HG02981 (cell line): ENCODE measurements around the gene FCER1G.

Experiments used
- ATAC-seq: cut with Tn5 transposase; IDR thresholded peaks from one replicate; pipeline ENCODE4 v1.9.1; 2021; ENCODE audit warnings: mild to moderate bottlenecking, moderate library complexity; ENCODE audit not compliant: unreplicated experiment

The FCER1G gene

GRCh38 chr1:161215076-161215475, at the start of gene FCER1G:
Gene FCER1G (plus strand): TSS chr1:161215295. CDS start chr1:161215322, 27 bp downstream.
- no peak for ATAC-seq

GRCh38 chr1:161165742-161166668, 49.1 kb upstream of the FCER1G start, which contains the start of gene PPOX:
Gene PPOX (plus strand): TSS chr1:161166426. CDS start chr1:161166848, 422 bp downstream.
- peak; percentile 88 for ATAC-seq

- ATAC-seq, result no peak
Measured at GRCh38 chr1:161166669-161167548, 48.2 kb upstream of the FCER1G start.

GRCh38 chr1:161168906-161169305, 46.2 kb upstream of the FCER1G start:
- ATAC-seq, result no peak

GRCh38 chr1:161171191-161171590, 43.9 kb upstream of the FCER1G start:
- ATAC-seq, result no peak

GRCh38 chr1:161171696-161172095, 43.4 kb upstream of the FCER1G start:
- no peak for ATAC-seq

- no peak for ATAC-seq
Measured at GRCh38 chr1:161172349-161172748, 42.7 kb upstream of the FCER1G start.

GRCh38 chr1:161172776-161173376, 42.2 kb upstream of the FCER1G start:
- no peak for ATAC-seq

- no peak for ATAC-seq
Measured at GRCh38 chr1:161173711-161174110, 41.4 kb upstream of the FCER1G start.

GRCh38 chr1:161174911-161175310, 40.2 kb upstream of the FCER1G start:
- ATAC-seq, result no peak

GRCh38 chr1:161175771-161176453, 39.2 kb upstream of the FCER1G start:
- ATAC-seq, result no peak

GRCh38 chr1:161176468-161177111, 38.5 kb upstream of the FCER1G start:
- no peak for ATAC-seq

GRCh38 chr1:161177112-161177935, 37.8 kb upstream of the FCER1G start, which contains the start of gene B4GALT3:
Gene B4GALT3 (minus strand): TSS chr1:161177507. CDS start chr1:161176060, 1,447 bp downstream.
- peak; percentile 78 for ATAC-seq

- no peak for ATAC-seq
Measured at GRCh38 chr1:161177936-161178244, 37.2 kb upstream of the FCER1G start.

- ATAC-seq, result no peak
Measured at GRCh38 chr1:161179698-161180097, 35.4 kb upstream of the FCER1G start.

- ATAC-seq, result no peak
Measured at GRCh38 chr1:161180639-161181038, 34.5 kb upstream of the FCER1G start.

- ATAC-seq, result peak; percentile 46
Measured at GRCh38 chr1:161182214-161182613, 32.9 kb upstream of the FCER1G start.

- ATAC-seq, result peak; percentile 58
Measured at GRCh38 chr1:161185282-161185682, 29.8 kb upstream of the FCER1G start.

- no peak for ATAC-seq
Measured at GRCh38 chr1:161185732-161186311, 29.3 kb upstream of the FCER1G start.
